ENCODE results near the gene AGBL4.

DNA sequence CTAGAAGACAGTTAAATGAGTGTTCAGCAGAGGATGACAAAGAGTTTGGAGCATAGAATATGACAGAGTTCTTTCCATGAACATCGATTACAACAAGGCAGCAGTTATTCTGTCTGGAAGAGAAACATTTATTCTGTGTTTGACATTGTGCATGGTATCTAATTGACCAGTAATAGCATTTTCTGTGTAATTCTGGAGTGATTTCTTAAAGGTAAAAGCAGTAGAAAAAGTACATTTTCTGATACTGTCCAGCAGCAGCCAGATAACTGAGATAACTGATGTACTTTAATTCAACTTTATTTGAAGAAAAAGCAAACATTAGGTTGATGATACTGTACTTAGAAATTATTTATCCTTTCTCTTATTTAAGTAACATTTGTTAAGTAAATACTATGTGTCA, 497.1 kb downstream of the AGBL4 start:
- TF ChIP-seq, protein P1, sequence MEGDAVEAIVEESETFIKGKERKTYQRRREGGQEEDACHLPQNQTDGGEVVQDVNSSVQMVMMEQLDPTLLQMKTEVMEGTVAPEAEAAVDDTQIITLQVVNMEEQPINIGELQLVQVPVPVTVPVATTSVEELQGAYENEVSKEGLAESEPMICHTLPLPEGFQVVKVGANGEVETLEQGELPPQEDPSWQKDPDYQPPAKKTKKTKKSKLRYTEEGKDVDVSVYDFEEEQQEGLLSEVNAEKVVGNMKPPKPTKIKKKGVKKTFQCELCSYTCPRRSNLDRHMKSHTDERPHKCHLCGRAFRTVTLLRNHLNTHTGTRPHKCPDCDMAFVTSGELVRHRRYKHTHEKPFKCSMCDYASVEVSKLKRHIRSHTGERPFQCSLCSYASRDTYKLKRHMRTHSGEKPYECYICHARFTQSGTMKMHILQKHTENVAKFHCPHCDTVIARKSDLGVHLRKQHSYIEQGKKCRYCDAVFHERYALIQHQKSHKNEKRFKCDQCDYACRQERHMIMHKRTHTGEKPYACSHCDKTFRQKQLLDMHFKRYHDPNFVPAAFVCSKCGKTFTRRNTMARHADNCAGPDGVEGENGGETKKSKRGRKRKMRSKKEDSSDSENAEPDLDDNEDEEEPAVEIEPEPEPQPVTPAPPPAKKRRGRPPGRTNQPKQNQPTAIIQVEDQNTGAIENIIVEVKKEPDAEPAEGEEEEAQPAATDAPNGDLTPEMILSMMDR (IDR thresholded peaks at IDR 0.05; ENCODE audit: borderline replicate concordance, extremely low read depth, low read length, poor library complexity, severe bottlenecking) = no peak
- TF ChIP-seq EZH2 (IDR thresholded peaks at IDR 0.05; ENCODE audit: borderline replicate concordance, low read depth, low read length, severe bottlenecking) = no peak
